Superior temporal gyrus (tissue), 1 donor: ENCODE measurements around the gene SGMS2.
A peak's percentile ranks its signal among the peaks of the same experiment; 100 is the strongest.

Experiments used
- DNase-seq: peaks from one replicate; pipeline ENCODE4 v3.0.0-alpha.2; 2016; ENCODE audit errors: extremely low spot score

Gene SGMS2

DNA sequence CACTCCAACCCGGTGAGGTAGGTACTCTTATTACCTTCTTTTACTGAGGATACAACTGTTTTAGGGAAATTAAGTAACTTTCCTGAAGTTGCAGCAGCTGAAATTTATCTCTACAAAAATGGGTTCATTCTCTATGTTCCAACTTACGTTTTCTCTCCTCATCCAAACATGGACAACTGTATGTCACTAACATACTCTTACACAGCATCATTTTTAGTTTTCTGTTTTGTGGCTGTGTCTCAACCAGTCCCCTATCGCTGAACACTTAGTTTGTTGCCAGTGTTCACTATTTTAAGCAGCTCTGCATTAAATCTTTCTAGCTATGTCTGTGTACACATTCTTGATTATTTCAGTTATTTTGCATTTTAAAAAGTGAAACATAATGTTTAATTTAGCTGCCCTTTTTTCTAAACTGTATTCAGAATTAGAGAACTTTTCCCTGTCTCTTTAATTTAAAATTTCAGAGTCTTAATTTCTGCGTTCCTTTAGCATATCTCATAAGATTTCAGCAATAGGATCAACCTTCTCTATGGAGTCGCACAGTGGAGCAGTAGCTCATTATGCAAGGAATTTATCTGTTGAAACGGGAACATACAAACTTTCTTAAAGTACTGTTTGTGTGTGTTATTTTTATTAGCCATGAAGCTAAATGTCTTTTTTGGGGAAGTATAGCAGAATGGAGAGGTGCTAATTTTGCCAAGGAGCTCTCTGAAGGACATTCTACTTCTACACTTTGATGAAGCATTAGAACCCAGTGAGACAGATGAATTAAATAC lies 3.8 kb downstream of the SGMS2 start:
- no peak for DNase-seq

DNA sequence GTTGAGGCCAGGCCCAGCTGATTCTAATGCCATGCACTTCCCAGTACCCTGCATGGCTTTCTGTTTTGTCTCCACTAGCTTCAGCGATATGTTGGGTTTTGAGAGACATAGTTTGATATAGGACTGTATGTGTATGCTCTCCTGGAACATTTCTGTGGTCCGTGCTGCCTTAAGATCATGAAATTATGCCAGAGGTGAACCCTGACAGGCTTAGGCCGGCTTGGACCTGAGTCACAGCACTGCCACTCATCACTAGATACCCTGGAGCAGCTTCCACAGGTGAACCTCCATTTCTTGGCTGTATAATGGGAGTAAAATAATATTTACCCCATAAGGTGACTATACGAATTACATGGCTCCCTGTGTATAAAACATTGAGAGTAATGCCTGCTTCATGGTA lies 6.4 kb downstream of the SGMS2 start:
- DNase-seq: no peak

- DNase-seq: no peak
Measured at GRCh38 chr4:107832275-107832807, 7.6 kb downstream of the SGMS2 start.

- no peak for DNase-seq
Measured at GRCh38 chr4:107834241-107834794, 9.6 kb downstream of the SGMS2 start.

GRCh38 chr4:107835406-107835805 lies 10.7 kb downstream of the SGMS2 start:
- DNase-seq: no peak

GRCh38 chr4:107837317-107837716 lies 12.6 kb downstream of the SGMS2 start:
- DNase-seq: no peak

GRCh38 chr4:107837776-107838618 lies 13.3 kb downstream of the SGMS2 start:
- no peak for DNase-seq

DNA sequence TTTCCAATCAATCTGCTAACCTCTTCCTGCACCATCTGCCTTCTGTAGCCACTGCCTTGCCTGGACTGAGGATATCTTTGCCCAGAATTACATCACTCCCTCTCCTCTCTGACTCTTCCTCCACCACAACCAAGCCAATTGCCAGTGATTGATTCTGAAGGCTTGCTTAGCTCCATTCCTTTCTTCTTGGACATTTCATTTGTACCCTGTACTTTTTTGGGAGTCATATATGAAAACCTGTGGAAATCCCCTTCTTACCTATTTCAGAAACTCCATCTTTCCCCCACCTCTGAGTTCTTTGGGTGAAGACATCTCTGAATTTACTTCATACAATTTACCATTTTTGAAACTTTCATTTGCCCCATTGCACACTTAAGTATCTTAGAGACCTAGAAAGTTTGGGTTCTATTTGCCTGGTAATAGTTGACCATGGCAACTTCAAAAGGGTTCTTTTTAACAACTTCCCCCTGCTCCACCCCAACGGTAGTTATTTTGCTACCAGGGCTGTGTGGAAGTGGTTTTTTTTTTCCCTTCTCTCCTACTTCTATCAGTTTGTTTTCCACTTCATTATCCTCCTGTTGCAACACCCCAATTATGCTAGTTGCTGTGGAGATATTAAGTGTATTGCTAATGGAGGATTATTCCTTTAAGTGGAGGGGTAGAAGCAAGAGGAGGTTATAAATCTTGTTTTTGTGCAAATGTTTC lies 14.3 kb downstream of the SGMS2 start:
- no peak for DNase-seq

DNA sequence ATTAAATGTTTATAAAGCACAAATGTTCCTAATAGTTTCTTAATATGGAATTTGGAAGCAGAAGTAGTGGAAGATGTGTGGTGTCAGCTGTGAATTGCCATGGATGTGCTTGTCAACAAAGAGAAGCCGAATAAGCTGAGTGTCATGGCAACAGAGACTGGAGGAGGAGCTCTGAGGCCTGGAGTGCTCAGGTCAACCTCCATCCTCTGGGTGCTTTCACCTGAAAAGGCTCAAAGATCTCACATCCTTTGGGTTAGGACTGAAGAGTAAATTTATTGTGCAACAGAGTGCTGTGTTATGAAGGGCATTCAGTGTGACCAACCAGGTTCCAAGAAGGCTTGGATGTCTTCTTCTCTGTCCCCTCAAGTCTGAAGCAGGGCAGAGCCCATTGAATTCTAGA lies 18.7 kb downstream of the SGMS2 start:
- DNase-seq: no peak

GRCh38 chr4:107845681-107846080 lies 20.9 kb downstream of the SGMS2 start:
- no peak for DNase-seq

- no peak for DNase-seq
Measured at GRCh38 chr4:107850438-107850837, 25.7 kb downstream of the SGMS2 start.

GRCh38 chr4:107853444-107854355 lies 29.0 kb downstream of the SGMS2 start:
- DNase-seq: no peak

GRCh38 chr4:107854356-107855022 lies 29.8 kb downstream of the SGMS2 start:
- DNase-seq: no peak

DNA sequence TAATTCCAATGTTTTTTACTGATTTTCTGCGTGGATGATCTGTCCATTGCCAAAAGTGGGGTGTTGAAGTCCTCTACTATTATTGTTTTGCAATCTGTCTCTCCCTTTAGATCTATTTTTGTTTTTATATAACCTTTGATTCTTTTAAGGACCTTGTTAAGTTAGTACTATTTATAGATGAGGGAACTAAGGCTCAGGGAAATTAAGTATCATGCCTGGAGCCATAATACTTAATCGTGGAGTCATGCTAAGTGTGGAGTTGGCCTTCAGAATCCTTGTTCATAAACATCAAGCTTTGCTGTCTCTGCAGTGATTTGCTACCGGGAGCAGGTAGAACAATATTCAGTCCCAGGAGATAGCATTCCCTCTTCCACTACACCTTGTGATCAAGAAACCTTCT lies 31.0 kb downstream of the SGMS2 start:
- no peak for DNase-seq

DNA sequence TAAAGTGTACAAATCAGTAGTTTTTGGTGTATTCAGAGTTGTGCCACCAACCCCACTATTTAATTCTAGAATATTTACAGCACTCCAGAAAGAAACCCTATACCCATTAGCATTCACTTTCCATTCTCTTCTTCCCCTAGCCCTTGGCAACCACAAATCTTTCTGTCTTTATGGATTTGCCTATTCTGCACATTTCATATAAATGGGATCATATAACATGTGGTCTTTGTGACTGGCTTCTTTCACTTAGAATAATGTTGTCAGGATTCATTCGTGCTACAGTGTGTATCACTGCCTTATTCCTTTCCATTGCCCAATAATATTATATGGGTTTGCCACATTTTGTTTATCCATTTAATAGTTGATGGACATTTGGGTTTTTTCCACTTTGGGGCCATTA lies 32.2 kb downstream of the SGMS2 start:
- no peak for DNase-seq

DNA sequence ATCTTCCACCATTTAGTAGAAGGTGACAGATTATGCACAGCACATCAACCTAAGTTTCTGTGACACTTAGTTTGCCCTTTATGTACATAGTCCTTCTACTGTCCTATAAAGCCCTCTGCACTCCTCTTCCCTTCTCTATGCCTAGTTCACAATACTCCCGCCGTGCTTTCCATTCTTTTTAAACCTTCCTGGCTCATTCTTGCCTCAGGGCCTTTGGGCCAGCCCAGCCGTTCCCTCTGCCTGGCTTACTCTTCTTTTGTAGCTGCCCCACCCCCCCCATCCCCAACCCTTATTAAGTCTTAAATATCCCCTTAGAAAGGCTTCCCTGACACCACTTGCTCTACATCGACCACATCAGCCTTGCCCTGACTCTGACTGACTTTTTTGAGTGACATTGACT lies 33.0 kb downstream of the SGMS2 start:
- no peak for DNase-seq

DNA sequence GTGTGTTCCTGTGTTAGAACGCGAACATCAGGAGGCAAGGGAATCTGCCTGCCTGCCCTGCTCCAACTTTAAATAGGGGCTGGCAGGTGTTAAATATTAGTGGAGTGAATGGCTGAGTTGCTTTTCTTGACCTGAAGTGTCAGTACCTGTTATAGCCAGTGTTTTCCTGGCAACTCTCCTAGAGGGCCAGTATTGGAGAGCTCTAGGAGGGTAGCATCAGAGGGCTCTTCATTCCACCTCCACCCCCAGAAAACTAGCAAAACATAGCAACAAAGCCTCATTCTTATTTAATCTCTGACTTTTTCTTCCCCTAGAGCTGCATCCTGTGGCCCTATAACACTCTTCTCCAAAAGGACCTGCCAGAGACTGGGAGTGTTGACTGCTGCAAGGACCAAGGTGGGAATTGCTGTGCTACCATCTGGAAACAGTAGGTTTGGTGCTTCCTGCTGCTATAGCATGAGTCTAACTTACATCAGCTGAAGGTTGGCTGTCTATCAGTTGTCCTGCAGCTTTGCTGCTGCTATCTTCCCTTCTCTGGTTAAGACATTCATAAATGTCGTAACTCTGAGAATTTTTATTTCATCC lies 33.5 kb downstream of the SGMS2 start:
- DNase-seq: no peak

GRCh38 chr4:107862658-107863057 lies 37.9 kb downstream of the SGMS2 start:
- DNase-seq: no peak

DNA sequence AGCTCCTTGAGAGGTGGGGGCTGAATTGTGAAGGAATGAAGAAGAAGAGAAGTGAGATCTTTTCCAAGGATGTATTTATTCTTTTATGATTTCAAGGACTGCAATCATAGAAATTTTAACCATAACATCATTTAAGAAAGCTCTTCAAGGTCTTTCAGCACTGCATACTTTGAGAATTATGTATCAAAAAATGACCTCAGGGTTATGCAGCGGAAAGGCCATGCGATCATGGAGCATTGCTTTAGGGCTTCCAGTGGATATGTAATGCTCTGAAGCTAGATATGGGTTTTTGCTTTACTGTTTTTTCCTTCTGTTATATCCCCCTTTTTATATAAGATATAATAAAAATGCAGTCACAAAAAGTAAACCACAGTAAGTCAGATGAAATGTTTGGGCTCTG lies 38.7 kb downstream of the SGMS2 start:
- DNase-seq: no peak

DNA sequence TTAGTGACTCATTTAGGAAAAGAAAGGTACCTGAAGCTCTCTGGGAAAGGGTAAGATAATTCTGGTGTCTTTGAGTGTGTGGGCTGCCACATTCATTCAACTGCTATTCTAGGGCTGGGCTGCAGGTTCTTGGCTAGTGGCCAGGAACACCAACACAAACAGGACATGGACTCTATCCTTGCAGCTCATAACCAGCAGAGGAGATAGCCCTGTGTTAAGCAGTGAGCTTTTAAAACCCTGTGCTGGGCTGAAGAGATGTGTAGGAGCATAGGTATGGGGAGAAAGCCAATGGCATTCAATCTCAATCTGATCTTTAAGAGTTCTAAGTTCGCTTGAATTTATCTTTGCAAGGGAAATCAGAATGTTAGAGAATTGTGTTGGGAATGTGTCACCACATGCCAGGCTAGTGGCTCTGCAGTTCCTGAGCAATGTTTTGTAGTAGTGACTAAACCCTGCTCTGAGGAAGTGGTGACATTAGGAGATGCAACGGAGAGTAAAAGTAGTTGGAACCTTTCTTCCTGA lies 39.2 kb downstream of the SGMS2 start:
- DNase-seq: peak; percentile 33
